ENCODE results near the gene SMLR1. TPM values are rescaled to one million over a fixed set of nuclear protein-coding genes. Genes with fewer than 3 reads are reported as not detected.

SMLR1 gene
- total and polyA plus RNA-seq, 8 donors, result 0.05 to 0.15 (median 0.12) TPM; not detected in 3

GRCh38 chr6:130840050-130840449 lies 12.8 kb downstream of the SMLR1 start:
- Histone ChIP-seq H3K4me3 (no peak overlapping the region), H3K9me3 (no peaks in the 10 kb centered on the region), H3K4me1 (no peaks in the 10 kb centered on the region), H3K36me3 (no peaks in the 10 kb centered on the region), H3K27me3 (no peaks in the 10 kb centered on the region), H3K27ac (no peak overlapping the region)
- DNase-seq (no peak), ATAC-seq (no peak), FAIRE-seq (no peak)
- WGBS, 2 donors, result 95 to 96% methylated on average over 2 of the region's 2 CpGs
- TF ChIP-seq CTCF (IDR thresholded peaks at IDR 0.05), result no peak
- intact Hi-C loops (cut with DNase I), result no loop called here

- H3K36me3 ChIP-seq, result no peaks in the 10 kb centered on the region
- H3K4me1 ChIP-seq, result no peaks in the 10 kb centered on the region
- no peak for FAIRE-seq
- TF ChIP-seq CTCF (IDR thresholded peaks at IDR 0.05), result no peak
- intact Hi-C loops (cut with DNase I), result no loop called here
- no peak overlapping the region for H3K27ac ChIP-seq
- no peak overlapping the region for H3K4me3 ChIP-seq
- 62 to 66% methylated on average over 4 of the region's 4 CpGs for WGBS, 2 donors
- no peaks in the 10 kb centered on the region for H3K9me3 ChIP-seq
- DNase-seq, result no peak
- no peak for ATAC-seq
- no peaks in the 10 kb centered on the region for H3K27me3 ChIP-seq
These were observed 14.0 kb downstream of the SMLR1 start for GRCh38 chr6:130841128-130841728.

- no peaks in the 10 kb centered on the region for H3K4me1 ChIP-seq
- H3K27ac ChIP-seq, result no peak overlapping the region
- WGBS, 2 donors, result 60 to 61% methylated on average over 3 of the region's 3 CpGs
- TF ChIP-seq CTCF (IDR thresholded peaks at IDR 0.05), result peak in 3 of 4 donors; percentile 16 to 26 (median 20)
- no peaks in the 10 kb centered on the region for H3K27me3 ChIP-seq
- no peaks in the 10 kb centered on the region for H3K9me3 ChIP-seq
- intact Hi-C loops (cut with DNase I), result no loop called here
- no peaks in the 10 kb centered on the region for H3K36me3 ChIP-seq
- H3K4me3 ChIP-seq, result no peak overlapping the region
- ATAC-seq (peak; percentile 68 to 91 (median 86)), DNase-seq (no peak), FAIRE-seq (no peak)
These were observed 16.5 kb downstream of the SMLR1 start for GRCh38 chr6:130843575-130844320.

GRCh38 chr6:130846501-130846900 lies 19.3 kb downstream of the SMLR1 start:
- intact Hi-C loops (cut with DNase I), result no loop called here
- 67 to 69% methylated on average over 1 of the region's 1 CpG for WGBS, 2 donors
- no peak for FAIRE-seq
- Histone ChIP-seq H3K36me3 (no peaks in the 10 kb centered on the region), H3K27me3 (no peaks in the 10 kb centered on the region), H3K9me3 (no peaks in the 10 kb centered on the region), H3K4me3 (no peak overlapping the region), H3K4me1 (no peaks in the 10 kb centered on the region), H3K27ac (no peak overlapping the region)
- no peak for ATAC-seq
- TF ChIP-seq CTCF (IDR thresholded peaks at IDR 0.05), result no peak
- no peak for DNase-seq
